GM12873 (cell line): ENCODE results near the gene INCA1.

Experiments used
- TF ChIP-seq, protein P1 (sequence below): IDR thresholded peaks from 2 replicates; pipeline ENCODE4 v1.5.1; 2012; ENCODE audit warnings: low read depth, mild to moderate bottlenecking, moderate library complexity, low read length, control low read depth; ENCODE audit not compliant: insufficient read depth; ENCODE audit errors: missing control alignments

The INCA1 gene

GRCh38 chr17:4968486-4969046 lies 28.8 kb downstream of the INCA1 start:
- TF ChIP-seq, protein P1, sequence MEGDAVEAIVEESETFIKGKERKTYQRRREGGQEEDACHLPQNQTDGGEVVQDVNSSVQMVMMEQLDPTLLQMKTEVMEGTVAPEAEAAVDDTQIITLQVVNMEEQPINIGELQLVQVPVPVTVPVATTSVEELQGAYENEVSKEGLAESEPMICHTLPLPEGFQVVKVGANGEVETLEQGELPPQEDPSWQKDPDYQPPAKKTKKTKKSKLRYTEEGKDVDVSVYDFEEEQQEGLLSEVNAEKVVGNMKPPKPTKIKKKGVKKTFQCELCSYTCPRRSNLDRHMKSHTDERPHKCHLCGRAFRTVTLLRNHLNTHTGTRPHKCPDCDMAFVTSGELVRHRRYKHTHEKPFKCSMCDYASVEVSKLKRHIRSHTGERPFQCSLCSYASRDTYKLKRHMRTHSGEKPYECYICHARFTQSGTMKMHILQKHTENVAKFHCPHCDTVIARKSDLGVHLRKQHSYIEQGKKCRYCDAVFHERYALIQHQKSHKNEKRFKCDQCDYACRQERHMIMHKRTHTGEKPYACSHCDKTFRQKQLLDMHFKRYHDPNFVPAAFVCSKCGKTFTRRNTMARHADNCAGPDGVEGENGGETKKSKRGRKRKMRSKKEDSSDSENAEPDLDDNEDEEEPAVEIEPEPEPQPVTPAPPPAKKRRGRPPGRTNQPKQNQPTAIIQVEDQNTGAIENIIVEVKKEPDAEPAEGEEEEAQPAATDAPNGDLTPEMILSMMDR = no peak

GRCh38 chr17:4967539-4968485 lies 29.5 kb downstream of the INCA1 start, which contains the start of gene SPAG7:
SPAG7 (minus strand) TSS chr17:4967817; CDS start chr17:4967804, 13 bp downstream.
- TF ChIP-seq, protein P1 = no peak

DNA sequence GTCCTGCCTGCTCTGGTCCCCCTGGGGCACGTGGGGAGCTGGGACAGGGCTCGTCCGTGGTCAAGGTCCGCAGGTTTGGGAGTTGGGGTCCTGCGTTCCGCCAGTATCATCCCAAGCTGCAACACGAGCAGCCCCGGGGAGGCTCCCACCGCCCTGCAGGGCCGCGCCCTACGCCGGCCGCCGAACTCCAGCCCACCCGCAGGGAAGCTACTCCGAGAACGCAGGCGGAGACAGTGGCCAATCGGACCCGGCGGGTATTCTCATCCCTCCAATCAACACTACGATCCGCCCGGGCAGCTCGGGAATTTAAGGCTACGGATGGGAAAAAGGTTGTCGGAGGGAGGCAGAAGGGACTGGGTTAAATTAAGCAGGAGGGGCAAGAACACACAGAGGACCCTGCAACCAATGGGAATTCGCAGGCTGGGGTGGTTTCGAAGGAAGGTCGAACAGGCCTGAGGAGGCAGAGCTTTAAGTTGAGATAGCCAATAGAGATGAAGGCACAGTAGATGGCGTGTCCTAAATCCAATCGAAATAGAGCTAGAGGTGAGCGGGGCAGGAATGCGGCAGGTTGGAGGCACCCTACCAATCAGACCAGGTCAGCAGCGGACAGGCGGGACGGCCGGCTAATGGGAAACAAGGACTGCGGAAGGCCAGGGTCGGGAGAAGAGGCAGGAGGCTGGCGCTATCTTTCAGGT lies 30.3 kb downstream of the INCA1 start:
- TF ChIP-seq, protein P1 = no peak

DNA sequence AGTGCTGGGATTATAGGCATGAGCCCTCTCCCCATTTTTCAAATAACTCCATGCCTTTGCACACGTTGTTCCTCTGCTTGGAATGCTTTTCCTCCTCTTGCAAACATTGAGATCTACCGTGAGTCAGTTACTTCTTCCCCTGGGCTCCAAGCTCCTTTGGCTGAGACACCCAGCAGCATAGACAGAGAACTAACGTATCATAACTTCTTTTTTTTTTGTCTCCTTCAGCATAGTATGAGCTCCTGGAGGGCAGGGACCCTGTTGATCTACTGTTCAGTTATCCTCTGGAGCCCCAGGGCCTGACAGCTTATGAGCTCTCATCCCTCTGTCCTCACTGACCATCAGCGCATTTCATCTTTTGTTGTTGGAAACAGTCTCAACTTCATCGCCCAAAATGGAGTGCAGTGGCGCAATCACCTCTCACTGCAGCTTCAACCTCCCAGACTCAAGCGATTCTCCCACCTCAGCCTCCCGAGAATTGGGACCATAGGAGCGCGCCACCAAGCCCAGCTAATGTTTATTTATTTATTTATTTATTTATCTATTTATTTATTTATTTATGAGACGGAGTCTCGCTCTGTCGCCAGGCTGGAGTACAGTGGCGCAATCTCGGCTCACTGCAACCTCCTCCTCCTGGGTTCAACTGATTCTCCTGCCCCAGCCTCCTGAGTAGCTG lies 31.9 kb downstream of the INCA1 start:
- TF ChIP-seq, protein P1 = no peak

- TF ChIP-seq, protein P1 = no peak
Observed at GRCh38 chr17:4960279-4960922, 36.9 kb downstream of the INCA1 start.

DNA sequence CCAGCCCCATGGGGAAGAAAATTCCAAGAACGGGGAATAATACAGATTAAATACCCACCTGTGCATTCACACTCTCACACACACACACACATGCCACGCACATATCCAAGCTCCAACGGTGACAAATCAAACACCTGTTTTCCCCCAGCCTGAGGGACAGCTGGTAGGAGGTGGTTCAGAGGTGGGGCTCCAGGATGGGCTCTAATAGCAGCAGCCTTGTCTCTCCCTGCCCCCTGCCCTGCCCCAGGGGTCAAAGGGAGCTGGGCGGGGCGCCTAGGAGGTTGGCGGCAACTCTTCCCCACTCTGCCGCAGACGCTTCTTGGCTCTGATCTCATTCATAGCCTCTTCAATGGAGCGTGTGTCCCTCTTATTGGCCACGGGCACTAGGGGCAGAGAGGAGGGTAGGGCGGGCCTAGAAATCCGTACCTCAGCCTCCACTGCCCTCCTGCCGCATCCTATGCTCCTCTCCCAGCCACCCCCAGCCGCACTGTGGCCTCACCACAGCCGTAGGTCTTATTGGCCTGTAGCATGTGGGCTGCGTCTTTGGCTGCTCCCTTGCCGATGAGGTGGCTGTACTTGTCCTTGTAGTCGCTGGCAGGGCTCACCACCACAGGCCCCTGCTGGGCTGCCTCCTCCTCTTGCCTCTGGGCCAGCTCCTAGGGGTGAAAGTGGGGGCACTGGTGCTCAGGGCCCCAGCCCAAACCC lies 37.9 kb downstream of the INCA1 start:
- TF ChIP-seq, protein P1 = no peak
